ENCODE results near the gene SWAP70. TPM values are rescaled to one million over a fixed set of nuclear protein-coding genes. Genes with fewer than 3 reads are reported as not detected.
"Not testable (repeated sequence)": the region's sequence is repeated elsewhere in the genome, so short reads cannot be mapped to it uniquely, and the experiment has no call there.

The SWAP70 gene
- total RNA-seq, 1 experiment from 2014 or later, result 21.1 TPM

GRCh38 chr11:9619971-9620370 lies 43.9 kb upstream of the SWAP70 start:
- ChIA-PET CTCF (no interaction called here), POLR2A (ENCODE audit: low non-redundant PET) (no interaction called here)
- Histone ChIP-seq H3K27me3 (replicated peaks; ENCODE audit: insufficient read depth, low read depth, low read length, poor library complexity) (no peaks in the 10 kb centered on the region), H3K36me3 (ENCODE audit: insufficient read depth, low read length, poor library complexity, severe bottlenecking) (no peaks in the 10 kb centered on the region), H3K4me3 (ENCODE audit: low read depth, low read length, poor library complexity, severe bottlenecking) (no peak overlapping the region), H3K9me3 (ENCODE audit: low read depth, low read length, poor library complexity, severe bottlenecking) (no peaks in the 10 kb centered on the region), H3K4me1 (ENCODE audit: insufficient read depth, low read length, poor library complexity, severe bottlenecking) (no peaks in the 10 kb centered on the region), H3K27ac (ENCODE audit: low read depth, low read length, poor library complexity, severe bottlenecking) (no peak overlapping the region)
- no TSS peak for BruUV-seq (replicated peaks)
- DNase-seq (ENCODE audit: low spot score), result no peak
- TF ChIP-seq EZH2 (IDR thresholded peaks at IDR 0.05; ENCODE audit: borderline replicate concordance, low read depth, low read length, poor library complexity, severe bottlenecking), result no peak
- TF ChIP-seq CTCF (conservative IDR thresholded peaks at IDR 0.05; ENCODE audit: low read depth, low read length), result no peak
- intact Hi-C loops (cut with micrococcal nuclease; ENCODE audit: unreplicated experiment), result loop anchor here (10.0 kb wide), 1 partner anchor 685 kb away; the partner anchor contains the start of gene ADM

GRCh38 chr11:9622353-9622752 lies 41.5 kb upstream of the SWAP70 start:
- H3K4me1 ChIP-seq (ENCODE audit: insufficient read depth, low read length, poor library complexity, severe bottlenecking); DNase-seq (ENCODE audit: low spot score); H3K36me3 ChIP-seq (ENCODE audit: insufficient read depth, low read length, poor library complexity, severe bottlenecking); H3K4me3 ChIP-seq (ENCODE audit: low read depth, low read length, poor library complexity, severe bottlenecking); POLR2A ChIA-PET (ENCODE audit: low non-redundant PET); H3K27ac ChIP-seq (ENCODE audit: low read depth, low read length, poor library complexity, severe bottlenecking); BruUV-seq (replicated peaks); H3K27me3 ChIP-seq (replicated peaks; ENCODE audit: insufficient read depth, low read depth, low read length, poor library complexity); intact Hi-C loops (cut with micrococcal nuclease; ENCODE audit: unreplicated experiment); H3K9me3 ChIP-seq (ENCODE audit: low read depth, low read length, poor library complexity, severe bottlenecking): not testable (repeated sequence)
- CTCF ChIA-PET, result interaction anchor here (1.0 kb wide), 1 partner anchor 9 kb away, joined by 3 read pairs; no protein-coding TSS in a partner anchor

GRCh38 chr11:9623053-9623452 lies 40.8 kb upstream of the SWAP70 start:
- intact Hi-C loops (cut with micrococcal nuclease; ENCODE audit: unreplicated experiment); H3K4me1 ChIP-seq (ENCODE audit: insufficient read depth, low read length, poor library complexity, severe bottlenecking); CTCF ChIA-PET; POLR2A ChIA-PET (ENCODE audit: low non-redundant PET); H3K4me3 ChIP-seq (ENCODE audit: low read depth, low read length, poor library complexity, severe bottlenecking); DNase-seq (ENCODE audit: low spot score); H3K27me3 ChIP-seq (replicated peaks; ENCODE audit: insufficient read depth, low read depth, low read length, poor library complexity); H3K36me3 ChIP-seq (ENCODE audit: insufficient read depth, low read length, poor library complexity, severe bottlenecking); H3K27ac ChIP-seq (ENCODE audit: low read depth, low read length, poor library complexity, severe bottlenecking); BruUV-seq (replicated peaks); H3K9me3 ChIP-seq (ENCODE audit: low read depth, low read length, poor library complexity, severe bottlenecking): not testable (repeated sequence)

GRCh38 chr11:9624448-9624847 lies 39.4 kb upstream of the SWAP70 start:
- H3K4me1 ChIP-seq (ENCODE audit: insufficient read depth, low read length, poor library complexity, severe bottlenecking), result no peaks in the 10 kb centered on the region
- no peaks in the 10 kb centered on the region for H3K36me3 ChIP-seq (ENCODE audit: insufficient read depth, low read length, poor library complexity, severe bottlenecking)
- DNase-seq (ENCODE audit: low spot score), result no peak
- H3K27me3 ChIP-seq (replicated peaks; ENCODE audit: insufficient read depth, low read depth, low read length, poor library complexity), result no peaks in the 10 kb centered on the region
- no peaks in the 10 kb centered on the region for H3K9me3 ChIP-seq (ENCODE audit: low read depth, low read length, poor library complexity, severe bottlenecking)
- BruUV-seq (replicated peaks), result no TSS peak
- ChIA-PET CTCF (no interaction called here), POLR2A (ENCODE audit: low non-redundant PET) (no interaction called here)
- intact Hi-C loops (cut with micrococcal nuclease; ENCODE audit: unreplicated experiment), result no loop called here
- H3K27ac ChIP-seq (ENCODE audit: low read depth, low read length, poor library complexity, severe bottlenecking), result no peak overlapping the region
- TF ChIP-seq CTCF (conservative IDR thresholded peaks at IDR 0.05; ENCODE audit: low read depth, low read length) (no peak), EZH2 (IDR thresholded peaks at IDR 0.05; ENCODE audit: borderline replicate concordance, low read depth, low read length, poor library complexity, severe bottlenecking) (no peak)
- H3K4me3 ChIP-seq (ENCODE audit: low read depth, low read length, poor library complexity, severe bottlenecking), result no peak overlapping the region
